Measurements from ENCODE around the gene ERCC4.

ERCC4 gene

GRCh38 chr16:13951611-13952010 is 31.7 kb downstream of the ERCC4 start:
- DNase-seq, result no peak

- no peak for DNase-seq
Observed at GRCh38 chr16:13953501-13953900, 33.5 kb downstream of the ERCC4 start.

GRCh38 chr16:13956635-13957196 is 36.8 kb downstream of the ERCC4 start:
- DNase-seq, result no peak

- DNase-seq, result peak; percentile 7
Observed at GRCh38 chr16:13957197-13958078, 37.5 kb downstream of the ERCC4 start.

- no peak for DNase-seq
Observed at GRCh38 chr16:13958474-13958873, 38.5 kb downstream of the ERCC4 start.

- no peak for DNase-seq
Observed at GRCh38 chr16:13959626-13960025, 39.7 kb downstream of the ERCC4 start.

GRCh38 chr16:13961099-13961811 is 41.3 kb downstream of the ERCC4 start:
- no peak for DNase-seq

- no peak for DNase-seq
Observed at GRCh38 chr16:13962232-13962631, 42.3 kb downstream of the ERCC4 start.

- DNase-seq, result no peak
Observed at GRCh38 chr16:13968835-13969234, 48.9 kb downstream of the ERCC4 start.

- no peak for DNase-seq
Observed at GRCh38 chr16:13969711-13970110, 49.8 kb downstream of the ERCC4 start.

- DNase-seq, result no peak
Observed at GRCh38 chr16:13970708-13971422, 50.9 kb downstream of the ERCC4 start.

GRCh38 chr16:13973321-13974023 is 53.5 kb downstream of the ERCC4 start:
- no peak for DNase-seq

GRCh38 chr16:13977177-13977576 is 57.2 kb downstream of the ERCC4 start:
- no peak for DNase-seq

GRCh38 chr16:13982451-13982850 is 62.5 kb downstream of the ERCC4 start:
- DNase-seq, result no peak

GRCh38 chr16:13983625-13984024 is 63.7 kb downstream of the ERCC4 start:
- no peak for DNase-seq

GRCh38 chr16:13984794-13985193 is 64.8 kb downstream of the ERCC4 start:
- DNase-seq, result no peak

GRCh38 chr16:13988038-13988437 is 68.1 kb downstream of the ERCC4 start:
- DNase-seq, result no peak

GRCh38 chr16:13992322-13992721 is 72.4 kb downstream of the ERCC4 start:
- DNase-seq, result no peak

- no peak for DNase-seq
Observed at GRCh38 chr16:13992976-13993375, 73.0 kb downstream of the ERCC4 start.

- no peak for DNase-seq
Observed at GRCh38 chr16:13994239-13995106, 74.5 kb downstream of the ERCC4 start.

- no peak for DNase-seq
Observed at GRCh38 chr16:13995194-13995593, 75.2 kb downstream of the ERCC4 start.
